Embryonic facial prominence (tissue), 1 donor: ENCODE measurements around the gene ATF6.

Source experiments
- DNase-seq: peaks from one replicate; pipeline ENCODE4 v3.0.0-alpha.2; 2016; ENCODE audit errors: extremely low spot score

Gene ATF6

GRCh38 chr1:161899091-161899490 is 133.0 kb downstream of the ATF6 start:
- DNase-seq = no peak

GRCh38 chr1:161900160-161900559 is 134.0 kb downstream of the ATF6 start:
- no peak for DNase-seq

- DNase-seq = no peak
Measured at GRCh38 chr1:161902182-161902581, 136.1 kb downstream of the ATF6 start.

- DNase-seq = no peak
Measured at GRCh38 chr1:161905269-161905884, 139.3 kb downstream of the ATF6 start.

DNA sequence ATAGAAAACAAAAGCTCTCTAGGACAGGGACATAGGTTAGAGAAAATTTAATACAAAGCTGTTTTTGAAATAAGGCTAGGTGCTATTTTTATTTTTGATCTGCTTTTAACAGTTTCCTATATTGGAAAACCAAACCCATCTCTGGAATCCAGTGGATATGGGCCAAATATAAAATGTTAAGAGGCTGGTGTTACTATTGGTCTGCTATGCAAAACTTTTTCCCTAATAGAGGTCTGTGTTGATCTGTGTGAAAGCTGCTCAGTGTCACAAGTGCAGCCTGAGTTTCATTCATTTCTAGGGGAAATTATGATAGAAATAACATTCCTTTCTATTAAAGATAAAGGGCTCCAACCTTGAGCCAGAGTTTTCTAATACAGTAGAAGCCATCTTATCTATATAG is 141.1 kb downstream of the ATF6 start:
- DNase-seq = no peak

DNA sequence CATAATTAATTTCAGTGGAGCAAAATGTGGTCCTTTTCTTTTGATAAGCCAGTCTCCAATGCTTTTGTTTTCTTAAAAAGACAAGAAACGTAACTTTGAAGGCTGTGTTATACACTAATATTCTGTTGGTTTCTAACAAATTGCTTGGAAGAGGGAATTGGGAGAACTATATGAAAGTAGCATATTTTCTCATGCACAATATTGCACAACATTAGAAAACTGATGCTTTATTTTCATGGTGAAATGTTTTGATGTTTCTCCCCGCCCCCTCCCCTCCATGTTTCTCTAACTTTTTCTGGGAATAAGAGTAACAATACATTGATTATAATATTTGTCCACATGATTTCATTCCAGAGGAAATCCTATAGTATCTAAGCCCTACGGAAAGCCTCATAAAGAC is 142.1 kb downstream of the ATF6 start:
- no peak for DNase-seq

- DNase-seq = no peak
Measured at GRCh38 chr1:161910604-161911003, 144.5 kb downstream of the ATF6 start.

GRCh38 chr1:161913482-161914140 is 147.5 kb downstream of the ATF6 start:
- DNase-seq = no peak

GRCh38 chr1:161914595-161914994 is 148.5 kb downstream of the ATF6 start:
- DNase-seq = no peak

DNA sequence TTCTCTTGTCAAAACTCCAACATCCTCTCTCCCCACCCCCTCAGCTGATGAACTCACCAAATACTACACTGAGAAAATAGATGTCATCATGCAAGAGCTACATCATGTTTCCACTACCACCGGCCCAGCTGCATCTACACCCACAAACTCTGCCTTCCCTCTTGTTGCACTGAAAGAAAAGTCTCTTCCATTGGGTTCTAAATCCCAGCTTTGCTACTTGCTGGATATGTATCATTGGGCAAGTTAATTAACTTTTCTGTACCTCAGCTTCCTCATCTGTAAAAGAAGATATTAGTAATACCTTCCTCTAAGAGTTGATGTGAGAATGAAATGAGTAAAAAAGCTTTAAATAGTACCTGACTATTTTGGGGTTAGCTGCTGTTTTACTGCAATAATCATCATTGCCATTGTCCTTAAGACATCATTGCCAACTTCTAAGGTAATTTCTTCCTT is 149.0 kb downstream of the ATF6 start:
- no peak for DNase-seq

- DNase-seq = no peak
Measured at GRCh38 chr1:161915978-161916377, 149.9 kb downstream of the ATF6 start.

DNA sequence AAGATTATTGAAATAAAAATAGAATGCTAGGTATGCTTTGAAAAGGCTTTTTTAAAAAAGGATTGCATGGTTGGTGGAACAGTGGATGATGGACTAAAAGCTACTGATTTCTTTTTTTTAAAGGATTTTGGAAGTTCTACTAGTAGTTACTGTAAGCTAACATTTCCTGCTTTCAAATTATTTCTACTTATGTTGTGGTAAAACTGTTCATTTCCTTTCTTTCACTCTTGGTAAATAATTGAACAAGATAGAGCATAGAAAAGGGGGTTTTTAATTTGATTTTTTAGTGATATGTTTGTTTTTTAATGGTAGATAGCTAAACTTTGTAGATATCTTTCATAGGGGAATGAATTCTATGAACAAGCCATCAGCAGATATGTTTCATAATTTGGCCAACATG is 153.1 kb downstream of the ATF6 start:
- DNase-seq = no peak

GRCh38 chr1:161921491-161921890 is 155.4 kb downstream of the ATF6 start:
- no peak for DNase-seq

DNA sequence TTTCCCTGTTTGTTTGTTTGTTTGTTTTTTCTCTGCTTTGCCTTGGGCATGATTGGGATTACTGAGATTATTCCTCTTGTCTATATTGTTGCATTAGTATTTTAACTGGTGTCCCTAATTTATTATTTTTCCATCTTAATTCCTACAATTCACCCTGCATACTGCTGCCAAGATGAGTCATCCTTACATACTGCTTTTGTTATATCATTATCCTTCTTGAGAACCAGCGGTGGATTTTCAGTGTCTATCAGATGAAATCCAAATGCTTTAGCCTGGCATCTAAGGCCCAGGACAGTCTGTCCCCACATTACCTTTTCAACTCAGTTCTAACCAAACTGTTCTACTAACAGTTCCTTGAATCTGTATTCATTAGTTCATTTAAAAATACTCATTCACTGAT is 155.9 kb downstream of the ATF6 start:
- no peak for DNase-seq

GRCh38 chr1:161928056-161928455 is 161.9 kb downstream of the ATF6 start:
- DNase-seq = no peak

DNA sequence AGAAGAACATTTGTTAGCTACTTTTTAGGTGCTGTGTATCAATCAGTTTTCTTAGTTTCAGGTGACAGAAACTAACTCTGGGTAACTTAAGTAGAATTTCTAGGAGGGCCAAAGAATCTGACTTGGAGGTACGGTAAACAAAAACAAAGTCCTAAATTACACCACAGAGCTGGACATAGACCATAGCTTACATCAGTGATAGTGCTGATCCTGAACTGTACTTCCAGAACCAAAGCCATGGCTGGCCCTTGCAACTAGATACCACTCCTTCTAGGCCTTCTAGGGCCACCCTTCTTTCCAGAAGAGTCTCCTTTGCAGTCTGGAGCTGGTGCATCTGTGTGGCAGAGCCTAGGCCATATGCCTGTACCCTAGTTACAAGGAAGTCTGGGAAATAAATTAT is 163.0 kb downstream of the ATF6 start:
- no peak for DNase-seq

GRCh38 chr1:161930064-161930463 is 163.9 kb downstream of the ATF6 start:
- DNase-seq = no peak

DNA sequence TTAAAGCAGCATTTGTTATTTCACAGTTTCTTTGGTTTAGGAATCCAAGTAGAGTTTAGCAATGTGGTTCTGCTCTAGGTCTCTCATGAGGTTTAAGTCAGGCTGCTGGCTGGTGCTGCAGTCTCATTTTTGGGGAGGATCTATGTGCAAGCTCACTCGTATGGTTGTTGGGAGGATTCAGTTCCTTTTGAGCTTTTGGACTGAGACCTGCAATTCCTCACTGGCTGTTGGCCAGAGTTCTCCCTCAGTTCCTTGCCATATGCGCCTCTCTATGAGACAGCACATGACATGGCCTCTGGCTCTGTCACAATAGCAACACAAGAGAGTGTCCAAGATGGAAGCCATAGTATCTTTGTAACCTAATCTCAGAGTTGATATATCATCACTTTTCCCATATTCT is 166.5 kb downstream of the ATF6 start:
- no peak for DNase-seq

DNA sequence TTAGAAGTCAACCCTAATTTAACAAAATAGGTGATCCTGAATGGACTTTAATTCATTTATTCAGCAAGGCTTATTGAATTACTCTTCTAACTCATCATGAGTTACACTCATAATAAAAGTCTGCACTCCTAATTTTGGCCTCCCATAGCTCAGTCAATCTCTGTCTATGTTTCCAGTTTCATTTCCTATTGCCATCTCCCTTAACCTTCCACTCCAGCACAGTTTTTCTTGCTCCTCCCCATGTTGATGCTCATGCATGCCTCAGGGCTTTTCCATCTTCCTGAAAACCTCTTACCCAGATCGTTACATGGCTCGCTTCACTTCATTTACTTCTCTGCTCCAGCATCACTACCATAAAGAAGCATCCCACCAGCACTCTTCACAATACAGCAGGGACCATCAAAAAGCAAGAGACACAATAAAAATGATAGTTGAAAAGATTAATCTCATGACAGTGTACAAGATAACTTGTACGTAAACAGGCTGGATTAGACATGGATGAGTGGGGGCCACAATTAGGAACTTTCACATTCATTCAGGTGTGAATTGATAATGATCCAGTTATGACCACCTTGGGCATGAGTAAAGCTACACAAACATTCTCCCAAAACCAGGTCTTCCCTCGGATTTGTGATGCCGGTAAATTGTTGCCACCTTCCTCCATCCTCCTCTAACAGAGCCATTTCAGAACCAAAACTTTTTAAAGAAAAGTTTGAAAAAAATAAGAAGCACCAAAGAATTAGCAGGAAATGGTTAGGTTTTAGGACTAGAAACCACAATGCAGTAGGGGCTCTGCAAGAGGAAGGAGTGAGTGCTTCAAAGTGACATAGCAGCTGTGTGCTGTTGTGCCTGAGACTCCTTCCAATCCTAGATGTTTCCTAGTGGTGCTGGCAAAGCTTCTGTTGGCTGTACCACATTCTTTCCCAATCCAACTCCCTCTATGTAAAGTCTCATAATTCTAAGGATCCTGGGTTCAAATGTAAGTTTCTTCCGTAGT is 167.8 kb downstream of the ATF6 start:
- no peak for DNase-seq

DNA sequence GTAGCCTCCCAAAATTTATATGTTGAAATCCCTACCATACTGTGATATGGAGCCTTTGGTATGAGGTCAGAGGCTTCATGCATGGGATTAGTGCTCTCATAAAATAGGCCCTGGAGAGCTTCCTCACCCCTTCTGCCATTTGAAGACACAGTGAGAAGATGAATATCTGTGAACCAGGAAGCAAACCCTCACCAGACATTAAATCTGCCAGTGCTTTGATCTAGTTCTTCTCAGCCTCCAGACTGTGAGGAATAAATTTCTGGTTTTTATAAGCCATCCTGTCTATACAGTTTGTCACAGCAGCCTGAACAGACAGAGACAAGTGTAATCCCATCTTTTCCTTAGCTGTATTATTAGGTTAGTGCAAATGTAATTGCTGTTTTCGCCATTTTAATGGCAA is 169.1 kb downstream of the ATF6 start:
- DNase-seq = no peak

- DNase-seq = no peak
Measured at GRCh38 chr1:161936786-161937185, 170.7 kb downstream of the ATF6 start.

- DNase-seq = no peak
Measured at GRCh38 chr1:161940866-161941591, 174.9 kb downstream of the ATF6 start.
